Fibroblast of pulmonary artery (primary cell): ENCODE measurements around the gene NFYC.

Source experiments
- DNase-seq: peaks from one replicate; pipeline ENCODE4 v3.0.0-alpha.2; 2010; ENCODE audit warnings: low read depth
- H3K4me3 ChIP-seq: replicated peaks from 2 replicates; pipeline ENCODE4 v1.5.1; 2011; ENCODE audit warnings: low read depth, mild to moderate bottlenecking, control low read depth, low read length, moderate library complexity
- CTCF ChIP-seq: IDR thresholded peaks from 2 replicates; pipeline ENCODE4 v1.5.1; 2011; ENCODE audit warnings: mild to moderate bottlenecking, control low read depth, low read length, inconsistent platforms; ENCODE audit errors: missing control alignments

Gene NFYC

GRCh38 chr1:40764981-40765380, 73.5 kb downstream of the NFYC start:
- no peak for TF ChIP-seq CTCF
- H3K4me3 ChIP-seq: no peak overlapping the region

GRCh38 chr1:40766017-40766416, 74.5 kb downstream of the NFYC start:
- no peak for TF ChIP-seq CTCF
- H3K4me3 ChIP-seq: no peak overlapping the region
- no peak for DNase-seq

More at GRCh38 chr1:40764981-40765380, 73.5 kb downstream of the NFYC start:
- no peak for DNase-seq

- TF ChIP-seq CTCF: no peak
- no peak for DNase-seq
- H3K4me3 ChIP-seq: no peak overlapping the region
These were observed 75.1 kb downstream of the NFYC start for GRCh38 chr1:40766560-40766959.

GRCh38 chr1:40768146-40768990, 76.9 kb downstream of the NFYC start:
- no peak for TF ChIP-seq CTCF
- DNase-seq: no peak
- no peak overlapping the region for H3K4me3 ChIP-seq

- no peak overlapping the region for H3K4me3 ChIP-seq
- no peak for DNase-seq
- TF ChIP-seq CTCF: peak; percentile 25
These were observed 78.3 kb downstream of the NFYC start for GRCh38 chr1:40769815-40770214.

GRCh38 chr1:40770296-40771070, 79.0 kb downstream of the NFYC start:
- DNase-seq: no peak
- no peak overlapping the region for H3K4me3 ChIP-seq
- peak; percentile 1 for TF ChIP-seq CTCF
